Uterus (tissue), 4 donors: ENCODE measurements around the gene TTLL9. TPM values are rescaled to one million over a fixed set of nuclear protein-coding genes. Genes with fewer than 3 reads are reported as not detected.

Source experiments
- DNase-seq, 2 donors: peaks; one replicate each; pipeline ENCODE4 v3.0.0-alpha.2; 2019 to 2020
- H3K27ac ChIP-seq, 2 donors: fragments of 200-600 bp; sonication (generic); 1 replicate in 1 of 2; 2 replicates in 1 of 2; pipeline ENCODE4 v1.5.1; 2016 to 2018
- H3K27me3 ChIP-seq, 2 donors: fragments of 200-600 bp; sonication (generic); one replicate each; pipeline ENCODE4 v1.5.1; 2018 to 2019; ENCODE audit warnings: control low read depth in 1 of 2
- H3K36me3 ChIP-seq, 2 donors: fragments of 200-600 bp; sonication (generic); one replicate each; pipeline ENCODE4 v1.5.1; 2019; ENCODE audit warnings: control low read depth in 1 of 2
- H3K4me1 ChIP-seq, 2 donors: fragments of 200-600 bp; sonication (generic); one replicate each; pipeline ENCODE4 v1.5.1; 2018 to 2019; ENCODE audit warnings: control low read depth in 1 of 2
- H3K4me3 ChIP-seq, 2 donors: fragments of 200-600 bp; sonication (generic); 1 replicate in 1 of 2; 2 replicates in 1 of 2; pipeline ENCODE4 v1.5.1; 2018 to 2019; ENCODE audit warnings: mild to moderate bottlenecking in 1 of 2
- H3K9me3 ChIP-seq, 2 donors: fragments of 200-600 bp; sonication (generic); one replicate each; pipeline ENCODE4 v1.5.1; 2019; ENCODE audit warnings: control low read depth in 1 of 2
- CTCF ChIP-seq, 4 experiments: fragments of 200-600 bp in 2 of 4; fragments of 450-650 bp in 2 of 4; sonication (generic) in 2 of 4; IDR thresholded peaks; one replicate each; pipeline ENCODE4 v1.5.1; 2016 to 2019; ENCODE audit warnings: antibody characterized with exemption in 4 of 4, mild to moderate bottlenecking in 2 of 4, moderate library complexity in 1 of 4
- POLR2A ChIP-seq, 2 donors: fragments of 450-650 bp; IDR thresholded peaks; one replicate each; pipeline ENCODE4 v1.6.1; 2016; ENCODE audit warnings: antibody characterized with exemption in 2 of 2, mild to moderate bottlenecking in 1 of 2, moderate library complexity in 1 of 2
- intact Hi-C: fragments of 100-400 bp; cut with DNase I; formaldehyde crosslinking; loops from one replicate; pipeline ENCODE4 v1.15.1; 2023; ENCODE audit warnings: low total_unique reads
- total RNA-seq, 4 donors: library from RNA; depleted of rRNA in 3 of 4; stranded (reverse); fragments of >200 nt in 3 of 4; gene quantifications; one replicate each; pipeline versions ENCODE4 v1.1.0 to v1.2.4, GENCODE V29; 2014 to 2023
- donor health status: DM: yes; HTN: yes; CAD: no.

TTLL9 gene
- total RNA-seq, 4 donors from 2014 or later, result under 0.01 to 2.9 (median 0.91) TPM; not detected in 1

- H3K4me3 ChIP-seq, result no peak overlapping the region
- no peaks in the 10 kb centered on the region for H3K9me3 ChIP-seq
- DNase-seq, result no peak
- peaks cover 0 to 14% of the 10 kb centered on the region in 2 donors for H3K4me1 ChIP-seq
- TF ChIP-seq POLR2A (IDR thresholded peaks at IDR 0.05), result no peak
- no peak for TF ChIP-seq CTCF (IDR thresholded peaks at IDR 0.05)
- intact Hi-C loops, result no loop called here
- H3K36me3 ChIP-seq, result no peaks in the 10 kb centered on the region
- H3K27ac ChIP-seq, result peak overlapping the region in 1 of 2 donors; percentile 27
- H3K27me3 ChIP-seq, result no peaks in the 10 kb centered on the region
Observed at GRCh38 chr20:31837896-31838397, 32.5 kb upstream of the TTLL9 start.

GRCh38 chr20:31838646-31839292 is 31.7 kb upstream of the TTLL9 start:
- Histone ChIP-seq H3K36me3 (no peaks in the 10 kb centered on the region), H3K4me3 (no peak overlapping the region), H3K9me3 (no peaks in the 10 kb centered on the region), H3K27me3 (no peaks in the 10 kb centered on the region), H3K27ac (peak overlapping the region in 1 of 2 donors; percentile 27), H3K4me1 (peaks cover 0 to 18% of the 10 kb centered on the region in 2 donors)
- intact Hi-C loops, result no loop called here
- no peak for TF ChIP-seq CTCF (IDR thresholded peaks at IDR 0.05)
- no peak for TF ChIP-seq POLR2A (IDR thresholded peaks at IDR 0.05)
- DNase-seq, result no peak

- H3K4me1 ChIP-seq, result peaks cover 0 to 18% of the 10 kb centered on the region in 2 donors
- H3K27ac ChIP-seq, result no peak overlapping the region
- no peaks in the 10 kb centered on the region for H3K9me3 ChIP-seq
- intact Hi-C loops, result loop anchor here (10.0 kb wide), 1 partner anchor 115 kb away; the partner anchor contains the start of gene PDRG1
- TF ChIP-seq POLR2A (IDR thresholded peaks at IDR 0.05) (no peak), CTCF (IDR thresholded peaks at IDR 0.05) (no peak)
- no peaks in the 10 kb centered on the region for H3K36me3 ChIP-seq
- no peak for DNase-seq
- no peaks in the 10 kb centered on the region for H3K27me3 ChIP-seq
- no peak overlapping the region for H3K4me3 ChIP-seq
Observed at GRCh38 chr20:31839782-31840487, 30.5 kb upstream of the TTLL9 start.

GRCh38 chr20:31840906-31841816 is 29.3 kb upstream of the TTLL9 start:
- peaks cover 0 to 18% of the 10 kb centered on the region in 2 donors for H3K4me1 ChIP-seq
- no peaks in the 10 kb centered on the region for H3K27me3 ChIP-seq
- H3K36me3 ChIP-seq, result no peaks in the 10 kb centered on the region
- TF ChIP-seq POLR2A (IDR thresholded peaks at IDR 0.05) (no peak), CTCF (IDR thresholded peaks at IDR 0.05) (no peak)
- H3K4me3 ChIP-seq, result no peak overlapping the region
- H3K9me3 ChIP-seq, result no peaks in the 10 kb centered on the region
- H3K27ac ChIP-seq, result peak overlapping the region; percentile 78 to 81
- intact Hi-C loops, result loop anchor here (10.0 kb wide), 1 partner anchor 114 kb away; the partner anchor contains the start of gene PDRG1
- no peak for DNase-seq
